ENCODE data around the gene FAF2. TPM values are rescaled to one million over a fixed set of nuclear protein-coding genes. Genes with fewer than 3 reads are reported as not detected.

FAF2 gene
- total RNA-seq, 4 donors from 2014 or later: 14.0 to 20.7 (median 14.7) TPM

GRCh38 chr5:176521286-176521685, 73.1 kb downstream of the FAF2 start:
- in situ Hi-C loops (cut with MboI; ENCODE audit: low sequenced_read_pairs in 4 of 4): no loop called here
- intact Hi-C loops (cut with DNase I; ENCODE audit: low total_unique reads): no loop called here
- H3K9me3 ChIP-seq: no peaks in the 10 kb centered on the region
- H3K27ac ChIP-seq: no peak overlapping the region
- no peaks in the 10 kb centered on the region for H3K36me3 ChIP-seq
- H3K27me3 ChIP-seq: no peaks in the 10 kb centered on the region
- no peak overlapping the region for H3K4me3 ChIP-seq
- TF ChIP-seq CTCF (IDR thresholded peaks at IDR 0.05 in 4 of 5, conservative IDR thresholded peaks at IDR 0.05 in 1 of 5): no peak
- TF ChIP-seq POLR2A (IDR thresholded peaks at IDR 0.05): no peak
- ATAC-seq (no peak), DNase-seq (no peak)
- H3K4me1 ChIP-seq: no peaks in the 10 kb centered on the region

DNA sequence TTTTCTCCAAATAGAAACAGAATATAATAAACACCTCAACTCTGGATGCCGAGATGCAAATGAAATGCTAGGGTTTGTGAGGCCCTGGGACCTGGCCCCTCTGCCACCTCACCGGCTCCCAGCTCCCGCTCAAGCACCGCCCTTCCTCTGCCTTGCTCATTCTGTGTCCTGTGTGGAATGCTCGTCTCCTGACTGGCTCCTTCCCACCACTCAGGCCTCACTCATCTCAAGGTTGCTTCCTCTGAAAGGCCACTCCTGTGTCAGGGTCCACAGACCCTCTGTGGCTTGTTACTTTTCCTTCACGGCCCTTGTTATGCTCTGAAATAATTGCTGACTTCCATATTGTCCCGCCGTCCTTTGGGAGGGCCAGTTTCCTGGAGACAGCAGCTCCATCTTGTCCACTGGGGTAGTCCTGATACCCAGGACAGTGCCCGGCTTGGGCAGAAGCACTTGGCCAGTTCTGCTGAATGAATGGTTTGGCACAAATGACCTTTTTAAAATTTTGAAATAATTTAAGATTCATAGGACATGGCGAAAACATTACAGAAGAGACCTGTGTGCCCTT, 73.6 kb downstream of the FAF2 start:
- no peak overlapping the region for H3K27ac ChIP-seq
- in situ Hi-C loops (cut with MboI; ENCODE audit: low sequenced_read_pairs in 4 of 4): no loop called here
- H3K27me3 ChIP-seq: no peaks in the 10 kb centered on the region
- ATAC-seq (no peak), DNase-seq (no peak)
- intact Hi-C loops (cut with DNase I; ENCODE audit: low total_unique reads): no loop called here
- TF ChIP-seq POLR2A (IDR thresholded peaks at IDR 0.05) (no peak), CTCF (IDR thresholded peaks at IDR 0.05 in 4 of 5, conservative IDR thresholded peaks at IDR 0.05 in 1 of 5) (no peak)
- H3K9me3 ChIP-seq: no peaks in the 10 kb centered on the region
- H3K4me3 ChIP-seq: no peak overlapping the region
- no peaks in the 10 kb centered on the region for H3K36me3 ChIP-seq
- H3K4me1 ChIP-seq: no peaks in the 10 kb centered on the region

DNA sequence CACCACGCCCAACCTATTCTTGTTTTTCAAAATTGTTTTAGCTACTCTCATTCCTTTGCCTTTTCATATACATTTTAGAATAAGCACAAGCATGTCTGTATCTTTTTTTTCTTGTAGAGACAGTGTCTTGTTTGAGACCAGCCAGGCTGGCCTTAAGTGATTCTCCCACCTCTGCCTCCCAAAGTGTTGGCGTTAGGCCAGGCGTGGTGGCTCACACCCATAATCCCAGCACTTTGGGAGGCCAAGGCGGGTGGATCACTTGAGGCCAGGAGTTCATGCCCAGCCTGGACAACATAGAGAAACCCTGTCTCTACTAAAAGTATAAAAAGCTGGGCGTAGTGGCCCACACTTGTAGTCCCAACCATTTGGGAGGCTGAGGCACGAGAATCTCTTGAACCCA, 76.0 kb downstream of the FAF2 start:
- Histone ChIP-seq H3K4me3 (no peak overlapping the region), H3K9me3 (no peaks in the 10 kb centered on the region), H3K36me3 (peaks cover 0 to 21% of the 10 kb centered on the region in 2 donors), H3K27ac (no peak overlapping the region), H3K27me3 (no peaks in the 10 kb centered on the region), H3K4me1 (no peaks in the 10 kb centered on the region)
- DNase-seq (no peak), ATAC-seq (no peak)
- in situ Hi-C loops (cut with MboI; ENCODE audit: low sequenced_read_pairs in 4 of 4): no loop called here
- TF ChIP-seq CTCF (IDR thresholded peaks at IDR 0.05 in 4 of 5, conservative IDR thresholded peaks at IDR 0.05 in 1 of 5) (no peak), POLR2A (IDR thresholded peaks at IDR 0.05) (no peak)
- intact Hi-C loops (cut with DNase I; ENCODE audit: low total_unique reads): no loop called here

DNA sequence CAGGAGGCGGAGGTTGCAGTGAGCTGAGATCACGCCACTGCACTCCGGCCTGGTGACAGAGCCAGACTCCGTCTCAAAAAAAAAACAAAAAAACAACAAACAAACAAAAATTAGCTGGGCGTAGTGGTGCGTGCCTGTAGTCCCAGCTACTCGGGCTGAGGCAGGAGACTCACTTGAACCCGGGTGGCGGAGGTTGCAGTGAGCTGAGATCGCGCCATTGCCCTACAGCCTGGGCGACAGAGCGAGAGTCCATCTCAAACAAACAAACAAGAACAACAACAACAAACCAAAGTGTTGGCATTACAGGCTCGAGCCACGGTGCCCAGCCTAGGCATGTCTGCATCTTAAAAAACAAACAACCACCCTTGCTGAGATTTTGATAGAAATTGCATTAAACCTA, 76.8 kb downstream of the FAF2 start:
- no peak for DNase-seq
- Histone ChIP-seq H3K4me3 (no peak overlapping the region), H3K4me1 (no peaks in the 10 kb centered on the region), H3K36me3 (peaks cover 0 to 28% of the 10 kb centered on the region in 2 donors), H3K27ac (no peak overlapping the region), H3K9me3 (no peaks in the 10 kb centered on the region), H3K27me3 (no peaks in the 10 kb centered on the region)
- no peak for TF ChIP-seq CTCF (IDR thresholded peaks at IDR 0.05 in 4 of 5, conservative IDR thresholded peaks at IDR 0.05 in 1 of 5)
- no peak for TF ChIP-seq POLR2A (IDR thresholded peaks at IDR 0.05)
- intact Hi-C loops (cut with DNase I; ENCODE audit: low total_unique reads) (no loop called here), in situ Hi-C loops (cut with MboI; ENCODE audit: low sequenced_read_pairs in 4 of 4) (loop anchor here in 2 of 4 donors (25.0 kb wide), 3 partner anchors 88 to 487 kb away; partner anchors contain the start of genes CLTB (in 1 of the 2), FAF2 (in 1 of the 2), UIMC1 (in 1 of the 2) and ZNF346 (in 1 of the 2))
- no peak for ATAC-seq

DNA sequence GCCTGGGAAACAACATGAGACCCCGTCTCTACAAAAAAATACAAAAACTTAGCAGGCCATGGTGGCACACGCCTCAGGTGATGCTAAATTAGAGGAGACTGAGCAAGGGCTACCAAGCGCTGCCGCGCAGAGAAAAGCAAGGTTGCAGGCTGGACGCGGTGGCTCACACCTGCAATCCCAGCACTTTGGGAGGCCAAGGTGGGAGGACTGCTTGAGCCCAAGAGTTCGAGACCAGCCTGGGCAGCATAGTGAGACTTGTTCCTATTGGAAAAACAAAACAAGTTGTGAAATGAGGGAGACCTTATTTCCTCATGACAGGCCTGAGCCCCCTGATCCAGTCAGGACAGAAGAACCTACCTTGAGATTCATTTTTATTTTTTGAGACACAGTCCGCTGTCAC, 77.5 kb downstream of the FAF2 start:
- H3K36me3 ChIP-seq: peaks cover 0 to 33% of the 10 kb centered on the region in 2 donors
- no peaks in the 10 kb centered on the region for H3K4me1 ChIP-seq
- intact Hi-C loops (cut with DNase I; ENCODE audit: low total_unique reads) (no loop called here), in situ Hi-C loops (cut with MboI; ENCODE audit: low sequenced_read_pairs in 4 of 4) (loop anchor here in 2 of 4 donors (25.0 kb wide), 3 partner anchors 88 to 487 kb away; partner anchors contain the start of genes CLTB (in 1 of the 2), FAF2 (in 1 of the 2), UIMC1 (in 1 of the 2) and ZNF346 (in 1 of the 2))
- TF ChIP-seq CTCF (IDR thresholded peaks at IDR 0.05 in 4 of 5, conservative IDR thresholded peaks at IDR 0.05 in 1 of 5) (no peak), POLR2A (IDR thresholded peaks at IDR 0.05) (no peak)
- DNase-seq (no peak), ATAC-seq (no peak)
- no peak overlapping the region for H3K27ac ChIP-seq
- no peaks in the 10 kb centered on the region for H3K27me3 ChIP-seq
- no peak overlapping the region for H3K4me3 ChIP-seq
- no peaks in the 10 kb centered on the region for H3K9me3 ChIP-seq
